H9 (cell line): Measurements from ENCODE around the gene CENPP. TPM values are rescaled to one million over a fixed set of nuclear protein-coding genes. Genes with fewer than 3 reads are reported as not detected.

Experiments
- DNase-seq: peaks from one replicate; pipeline ENCODE4 v3.0.0-alpha.2; 2017
- H2AFZ ChIP-seq: one replicate; pipeline ENCODE4 v1.6.1; 2013; ENCODE audit warnings: mild to moderate bottlenecking, low read length, control low read depth, moderate library complexity
- H2AK5ac ChIP-seq: 2 replicates; pipeline ENCODE4 v1.6.1; 2013; ENCODE audit warnings: low read length, control low read depth, mixed read lengths; ENCODE audit not compliant: insufficient read length
- H2BK120ac ChIP-seq: one replicate; pipeline ENCODE4 v1.6.1; 2013; ENCODE audit warnings: low read depth, mild to moderate bottlenecking, low read length, control low read depth, inconsistent platforms; ENCODE audit not compliant: poor library complexity, severe bottlenecking
- H2BK12ac ChIP-seq: 2 replicates; pipeline ENCODE4 v1.6.1; 2013; ENCODE audit warnings: low read length, control low read depth, mixed read lengths, low read depth; ENCODE audit not compliant: insufficient read length
- H2BK15ac ChIP-seq: 2 replicates; pipeline ENCODE4 v1.6.1; 2013; ENCODE audit warnings: low read depth, low read length, control low read depth
- H2BK20ac ChIP-seq: one replicate; pipeline ENCODE4 v1.6.1; 2013; ENCODE audit warnings: low read depth, mild to moderate bottlenecking, low read length, control low read depth, inconsistent platforms; ENCODE audit not compliant: poor library complexity, severe bottlenecking
- H2BK5ac ChIP-seq: 2 replicates; pipeline ENCODE4 v1.6.1; 2013; ENCODE audit warnings: low read length, control low read depth, mixed read lengths; ENCODE audit not compliant: insufficient read length
- H3K14ac ChIP-seq: 2 replicates; pipeline ENCODE4 v1.6.1; 2013; ENCODE audit warnings: low read length, control low read depth; ENCODE audit not compliant: insufficient read depth
- H3K18ac ChIP-seq: 2 replicates; pipeline ENCODE4 v1.6.1; 2013; ENCODE audit warnings: low read depth, mild to moderate bottlenecking, mixed read lengths, low read length, control low read depth; ENCODE audit not compliant: insufficient read length
- H3K23ac ChIP-seq: 2 replicates; pipeline ENCODE4 v1.6.1; 2013; ENCODE audit warnings: low read length, control low read depth, mixed read lengths, low read depth; ENCODE audit not compliant: insufficient read length
- H3K23me2 ChIP-seq: 2 replicates; pipeline ENCODE4 v1.6.1; 2013; ENCODE audit warnings: low read depth, mild to moderate bottlenecking, mixed read lengths, low read length, control low read depth; ENCODE audit not compliant: insufficient read length, poor library complexity, severe bottlenecking
- H3K27ac ChIP-seq: 2 replicates; pipeline ENCODE4 v1.5.1; 2013; ENCODE audit warnings: low read length, control low read depth, mixed read lengths, low read depth; ENCODE audit not compliant: insufficient read length
- H3K27me3 ChIP-seq: 2 replicates; pipeline ENCODE4 v1.6.1; 2013; ENCODE audit warnings: low read length, control low read depth, inconsistent platforms; ENCODE audit not compliant: insufficient read depth
- H3K4ac ChIP-seq: 2 replicates; pipeline ENCODE4 v1.6.1; 2013; ENCODE audit warnings: low read depth, mild to moderate bottlenecking, control low read depth, inconsistent platforms, low read length, moderate library complexity
- H3K4me1 ChIP-seq: 2 replicates; pipeline ENCODE4 v1.6.1; 2013; ENCODE audit warnings: low read length, control low read depth, inconsistent platforms; ENCODE audit not compliant: insufficient read depth
- H3K4me2 ChIP-seq: 2 replicates; pipeline ENCODE4 v1.6.1; 2013; ENCODE audit warnings: low read length, control low read depth, mixed read lengths; ENCODE audit not compliant: insufficient read length, insufficient read depth
- H3K56ac ChIP-seq: 2 replicates; pipeline ENCODE4 v1.6.1; 2013; ENCODE audit warnings: low read depth, mild to moderate bottlenecking, mixed read lengths, low read length, control low read depth; ENCODE audit not compliant: insufficient read length
- H3K79me1 ChIP-seq: 2 replicates; pipeline ENCODE4 v1.6.1; 2013; ENCODE audit warnings: low read depth, mild to moderate bottlenecking, moderate library complexity, low read length, control low read depth, inconsistent platforms; ENCODE audit not compliant: insufficient read depth, poor library complexity, severe bottlenecking
- H3K79me2 ChIP-seq: 2 replicates; pipeline ENCODE4 v1.6.1; 2013; ENCODE audit warnings: low read length, control low read depth, inconsistent platforms; ENCODE audit not compliant: insufficient read depth
- H3K9ac ChIP-seq: 2 replicates; pipeline ENCODE4 v1.6.1; 2013; ENCODE audit warnings: low read length, control low read depth, mixed read lengths; ENCODE audit not compliant: insufficient read length; ENCODE audit errors: extremely low read depth
- H3K9me3 ChIP-seq: one replicate; pipeline ENCODE4 v1.6.1; 2013; ENCODE audit warnings: low read depth, low read length, inconsistent platforms; ENCODE audit not compliant: control insufficient read depth
- H3T11ph ChIP-seq: one replicate; pipeline ENCODE4 v1.6.1; 2013; ENCODE audit warnings: mild to moderate bottlenecking, low read length, control low read depth, inconsistent platforms
- H4K20me1 ChIP-seq: one replicate; pipeline ENCODE4 v1.6.1; 2013; ENCODE audit not compliant: control insufficient read depth, insufficient read length, insufficient read depth
- H4K5ac ChIP-seq: 2 replicates; pipeline ENCODE4 v1.6.1; 2013; ENCODE audit warnings: low read depth, mild to moderate bottlenecking, mixed read lengths, low read length, control low read depth; ENCODE audit not compliant: insufficient read length
- H4K8ac ChIP-seq: replicated peaks from 2 replicates; pipeline ENCODE4 v1.6.1; 2013; ENCODE audit warnings: low read length, control low read depth, mixed read lengths, low read depth; ENCODE audit not compliant: insufficient read length
- H4K91ac ChIP-seq: 2 replicates; pipeline ENCODE4 v1.6.1; 2013; ENCODE audit warnings: low read depth, mild to moderate bottlenecking, moderate library complexity, mixed read lengths, low read length, control low read depth; ENCODE audit not compliant: insufficient read length
- H3K27ac Mint-ChIP-seq, 3 experiments: 2 replicates in 2 of 3; 3 replicates in 1 of 3; pipeline ENCODE4 v1.8.0; 2020 to 2021; ENCODE audit warnings: mixed read lengths in 3 of 3, mild to moderate bottlenecking in 1 of 3, moderate library complexity in 1 of 3
- H3K27me3 Mint-ChIP-seq: 2 replicates; pipeline ENCODE4 v1.8.0; 2021; ENCODE audit warnings: low read depth, mild to moderate bottlenecking, moderate library complexity, mixed read lengths
- H3K36me3 Mint-ChIP-seq, 3 experiments: 2 replicates in 2 of 3; 3 replicates in 1 of 3; pipeline ENCODE4 v1.8.0; 2020 to 2021; ENCODE audit warnings: low read depth in 3 of 3, mixed read lengths in 3 of 3; ENCODE audit not compliant: insufficient read depth in 1 of 3
- H3K4me1 Mint-ChIP-seq, 2 experiments: 2 replicates each; pipeline ENCODE4 v1.8.0; 2020; ENCODE audit warnings: mixed read lengths in 2 of 2
- H3K4me3 Mint-ChIP-seq, 2 experiments: 2 replicates in 1 of 2; 3 replicates in 1 of 2; pipeline ENCODE4 v1.8.0; 2020 to 2021; ENCODE audit warnings: mild to moderate bottlenecking in 2 of 2, mixed read lengths in 2 of 2, moderate library complexity in 1 of 2
- H3K9me3 Mint-ChIP-seq, 2 experiments: 2 replicates in 1 of 2; 3 replicates in 1 of 2; pipeline ENCODE4 v1.8.0; 2020; ENCODE audit warnings: mild to moderate bottlenecking in 2 of 2, mixed read lengths in 2 of 2, moderate library complexity in 1 of 2
- CTCF ChIP-seq: fragments of 200-600 bp; sonication (generic); conservative IDR thresholded peaks from 3 replicates; pipeline ENCODE4 v1.8.0; 2021; ENCODE audit warnings: antibody characterized with exemption, mild to moderate bottlenecking
- WGBS: extraction: QIAGEN DNeasy Blood & Tissue Kit; methylation state at CpG from one replicate; pipeline ENCODE4 v1.1.7; 2013; ENCODE audit warnings: missing lambda C conversion rate, low lambda C conversion rate, mixed read lengths; ENCODE audit not compliant: insufficient read length; ENCODE audit errors: extremely low coverage; 5-methylcytosine and 5-hydroxymethylcytosine counted together
- total RNA-seq: library from RNA; stranded (reverse); gene quantifications from 2 replicates; pipeline ENCODE4 v1.2.1, GENCODE V29; 2021

The CENPP gene
- total RNA-seq, 1 experiment from 2014 or later, result 9.1 TPM

GRCh38 chr9:92534674-92535073, 208.9 kb downstream of the CENPP start:
- H4K5ac ChIP-seq, result no peak overlapping the region
- H2BK120ac ChIP-seq, result no peak overlapping the region
- Mint-ChIP-seq H3K36me3 (no peaks in the 10 kb centered on the region), H3K4me3 (no peak overlapping the region), H3K27me3 (no peaks in the 10 kb centered on the region), H3K9me3 (no peaks in the 10 kb centered on the region), H3K4me1 (peaks cover 0 to 13% of the 10 kb centered on the region in 2 experiments; a peak in 2 of 4 replicates), H3K27ac (peak overlapping the region in 1 of 3 experiments; percentile 36; a peak in 2 of 7 replicates)
- H3K27ac ChIP-seq, result no peak overlapping the region
- DNase-seq, result no peak
- no peaks in the 10 kb centered on the region for H3K9me3 ChIP-seq
- no peak overlapping the region for H3K56ac ChIP-seq
- H3K9ac ChIP-seq, result no peak overlapping the region
- WGBS, result no CpG with 5 or more reads among the region's 1 CpG
- no peak overlapping the region for H2BK20ac ChIP-seq
- H3T11ph ChIP-seq, result no peak overlapping the region
- no peak overlapping the region for H2AFZ ChIP-seq
- no peaks in the 10 kb centered on the region for H3K79me1 ChIP-seq
- no peaks in the 10 kb centered on the region for H3K27me3 ChIP-seq
- TF ChIP-seq CTCF, result no peak
- H3K79me2 ChIP-seq, result no peaks in the 10 kb centered on the region
- no peak overlapping the region for H3K23ac ChIP-seq
- H4K91ac ChIP-seq, result no peak overlapping the region
- H3K4ac ChIP-seq, result no peak overlapping the region
- H3K14ac ChIP-seq, result no peak overlapping the region
- no peak overlapping the region for H2BK15ac ChIP-seq
- H3K4me2 ChIP-seq, result no peak overlapping the region
- H3K4me1 ChIP-seq, result no peaks in the 10 kb centered on the region
- H4K20me1 ChIP-seq, result no peaks in the 10 kb centered on the region
- no peak overlapping the region for H2BK12ac ChIP-seq
- H3K18ac ChIP-seq, result no peak overlapping the region
- no peaks in the 10 kb centered on the region for H3K23me2 ChIP-seq
- H4K8ac ChIP-seq, result no peak overlapping the region
- no peak overlapping the region for H2BK5ac ChIP-seq
- no peak overlapping the region for H2AK5ac ChIP-seq
